PFSK-1 (cell line): ENCODE measurements around the gene PSMG2.

Source experiments
- FOXP2 ChIP-seq: optimal IDR thresholded peaks from 2 replicates; pipeline ENCODE3; 2011; ENCODE audit warnings: borderline replicate concordance, control low read depth, inconsistent platforms; ENCODE audit not compliant: insufficient read depth; ENCODE audit errors: extremely low read length, extremely low read depth
- POLR2AphosphoS5 ChIP-seq: IDR thresholded peaks from 2 replicates; pipeline ENCODE4 v1.6.1; 2012; ENCODE audit warnings: low read depth, mild to moderate bottlenecking, control low read depth, low read length, moderate library complexity
- SIN3A ChIP-seq: IDR thresholded peaks from 2 replicates; pipeline ENCODE4 v1.6.1; 2012; ENCODE audit warnings: mild to moderate bottlenecking, low read length, moderate library complexity, borderline replicate concordance; ENCODE audit not compliant: insufficient read depth
- TAF1 ChIP-seq: IDR thresholded peaks from 2 replicates; pipeline ENCODE4 v1.6.1; 2012; ENCODE audit warnings: low read length, control low read depth, borderline replicate concordance; ENCODE audit not compliant: insufficient read depth
- TF ChIP-seq, protein P1 (sequence below), 2 experiments: IDR thresholded peaks; 2 replicates each; pipeline versions ENCODE4 v1.6.1 to v1.8.0; 2011 to 2012; ENCODE audit warnings: low read depth in 2 of 2, low read length in 2 of 2, control low read depth in 1 of 2, inconsistent platforms in 1 of 2, mild to moderate bottlenecking in 1 of 2, moderate library complexity in 1 of 2; ENCODE audit not compliant: insufficient read depth in 1 of 2

DNA sequence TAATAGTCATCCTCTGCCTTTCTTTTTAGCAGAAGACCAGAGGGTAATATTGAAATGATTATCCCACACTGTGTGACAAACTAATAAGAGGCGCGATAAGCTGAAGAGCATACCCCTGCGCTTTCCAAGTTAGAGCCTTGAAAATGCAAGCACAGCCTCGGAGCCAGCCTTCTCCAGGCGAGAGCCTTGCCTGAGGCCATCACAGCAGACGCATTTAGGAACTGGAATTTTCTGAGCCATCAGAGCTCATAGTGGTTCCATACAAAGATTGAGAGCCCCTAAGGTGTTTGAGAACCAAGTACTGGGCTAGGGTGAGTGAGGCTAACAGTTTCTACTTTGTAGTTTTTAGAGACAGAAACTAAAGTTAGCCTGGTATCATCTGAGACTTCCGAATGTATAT, 19.9 kb downstream of the PSMG2 start:
- no peak for TF ChIP-seq TAF1
- TF ChIP-seq, protein P1, sequence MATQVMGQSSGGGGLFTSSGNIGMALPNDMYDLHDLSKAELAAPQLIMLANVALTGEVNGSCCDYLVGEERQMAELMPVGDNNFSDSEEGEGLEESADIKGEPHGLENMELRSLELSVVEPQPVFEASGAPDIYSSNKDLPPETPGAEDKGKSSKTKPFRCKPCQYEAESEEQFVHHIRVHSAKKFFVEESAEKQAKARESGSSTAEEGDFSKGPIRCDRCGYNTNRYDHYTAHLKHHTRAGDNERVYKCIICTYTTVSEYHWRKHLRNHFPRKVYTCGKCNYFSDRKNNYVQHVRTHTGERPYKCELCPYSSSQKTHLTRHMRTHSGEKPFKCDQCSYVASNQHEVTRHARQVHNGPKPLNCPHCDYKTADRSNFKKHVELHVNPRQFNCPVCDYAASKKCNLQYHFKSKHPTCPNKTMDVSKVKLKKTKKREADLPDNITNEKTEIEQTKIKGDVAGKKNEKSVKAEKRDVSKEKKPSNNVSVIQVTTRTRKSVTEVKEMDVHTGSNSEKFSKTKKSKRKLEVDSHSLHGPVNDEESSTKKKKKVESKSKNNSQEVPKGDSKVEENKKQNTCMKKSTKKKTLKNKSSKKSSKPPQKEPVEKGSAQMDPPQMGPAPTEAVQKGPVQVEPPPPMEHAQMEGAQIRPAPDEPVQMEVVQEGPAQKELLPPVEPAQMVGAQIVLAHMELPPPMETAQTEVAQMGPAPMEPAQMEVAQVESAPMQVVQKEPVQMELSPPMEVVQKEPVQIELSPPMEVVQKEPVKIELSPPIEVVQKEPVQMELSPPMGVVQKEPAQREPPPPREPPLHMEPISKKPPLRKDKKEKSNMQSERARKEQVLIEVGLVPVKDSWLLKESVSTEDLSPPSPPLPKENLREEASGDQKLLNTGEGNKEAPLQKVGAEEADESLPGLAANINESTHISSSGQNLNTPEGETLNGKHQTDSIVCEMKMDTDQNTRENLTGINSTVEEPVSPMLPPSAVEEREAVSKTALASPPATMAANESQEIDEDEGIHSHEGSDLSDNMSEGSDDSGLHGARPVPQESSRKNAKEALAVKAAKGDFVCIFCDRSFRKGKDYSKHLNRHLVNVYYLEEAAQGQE (IDR thresholded peaks at IDR 0.05; ENCODE audit: insufficient read depth in 1 of 2, low read depth in 2 of 2, low read length in 2 of 2), result no peak
- no peak for TF ChIP-seq POLR2AphosphoS5
- TF ChIP-seq SIN3A, result no peak
- TF ChIP-seq FOXP2, result no peak
